ENCODE measurements around the gene PRKCH. TPM values are rescaled to one million over a fixed set of nuclear protein-coding genes. Genes with fewer than 3 reads are reported as not detected.

The PRKCH gene
- total RNA-seq, 1 donor from 2014 or later = 5.9 TPM

Other genes starting within 250 kb of the PRKCH start
- 0.49 TPM for gene TMEM30B, start 40.2 kb upstream of the PRKCH start, total RNA-seq

Measured in temporal lobe (tissue), 1 donor.